AG09319 (cell line): ENCODE measurements around the gene TPX2.

Source experiments
- DNase-seq: peaks from one replicate; pipeline ENCODE4 v3.0.0-alpha.2; 2010; ENCODE audit warnings: low read depth; ENCODE audit errors: extremely low read depth
- CTCF ChIP-seq: IDR thresholded peaks from 2 replicates; pipeline ENCODE4 v1.5.1; 2011; ENCODE audit warnings: low read depth, mild to moderate bottlenecking, inconsistent platforms, low read length, moderate library complexity

The TPX2 gene

GRCh38 chr20:31840906-31841816 is 102.1 kb downstream of the TPX2 start:
- no peak for DNase-seq
- no peak for TF ChIP-seq CTCF

- no peak for DNase-seq
- TF ChIP-seq CTCF: no peak
These were observed 102.8 kb downstream of the TPX2 start for GRCh38 chr20:31841928-31842327.

GRCh38 chr20:31842471-31843157 is 103.5 kb downstream of the TPX2 start:
- TF ChIP-seq CTCF: no peak
- no peak for DNase-seq

- TF ChIP-seq CTCF: no peak
These were observed 104.2 kb downstream of the TPX2 start for GRCh38 chr20:31843288-31843687.

GRCh38 chr20:31843881-31844280 is 104.8 kb downstream of the TPX2 start:
- DNase-seq: no peak
- no peak for TF ChIP-seq CTCF

More at GRCh38 chr20:31843288-31843687, 104.2 kb downstream of the TPX2 start:
- no peak for DNase-seq

GRCh38 chr20:31844737-31845299 is 105.7 kb downstream of the TPX2 start:
- TF ChIP-seq CTCF: no peak
- DNase-seq: no peak
